ENCODE data around the gene ZNF222.

ZNF222 gene

DNA sequence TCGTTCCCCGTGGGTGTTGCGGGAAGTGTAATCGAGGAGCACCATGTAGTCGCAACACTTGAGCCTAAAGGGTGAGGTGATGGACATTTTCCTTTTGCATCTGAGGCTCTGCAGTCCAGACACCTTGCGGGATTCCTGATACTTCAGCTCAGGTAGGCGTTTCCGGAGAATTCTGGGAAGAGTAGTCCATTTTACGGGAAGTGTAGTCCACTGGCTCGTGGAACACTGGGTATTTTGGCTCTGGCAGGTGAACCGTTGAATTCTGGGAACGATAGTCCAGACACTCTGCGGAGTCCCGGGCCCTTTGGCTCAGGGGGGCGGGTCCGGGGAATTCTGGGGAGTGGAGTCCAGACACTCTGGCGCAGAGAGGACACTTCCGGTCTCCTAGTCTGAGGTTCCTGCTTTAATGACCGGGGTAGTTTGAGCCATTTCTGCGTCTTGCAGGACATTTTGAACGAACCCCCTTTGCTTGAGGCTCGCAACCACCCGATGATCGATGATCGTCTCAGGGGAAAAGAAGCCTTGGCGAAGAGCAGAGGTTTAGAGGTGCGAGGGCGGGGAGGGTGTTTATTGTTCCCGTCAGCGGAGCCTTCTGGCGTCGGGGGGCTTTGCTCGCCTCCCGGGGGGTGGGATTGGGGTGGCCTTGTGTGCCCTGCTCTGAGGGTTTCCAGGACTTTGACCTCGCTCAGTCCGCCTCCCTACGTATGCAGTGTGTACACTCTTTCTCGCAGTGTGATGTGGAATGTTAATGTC lies 26.6 kb downstream of the ZNF222 start, which contains the start of gene ZNF223:
Gene ZNF223 (plus strand): TSS at position 387 of the 753 bp plus-strand sequence. CDS start 3,141 bp downstream, outside the sequence.
- DNase-seq (ENCODE audit: low read depth in 2 of 2), result peak; percentile 26 to 46

DNA sequence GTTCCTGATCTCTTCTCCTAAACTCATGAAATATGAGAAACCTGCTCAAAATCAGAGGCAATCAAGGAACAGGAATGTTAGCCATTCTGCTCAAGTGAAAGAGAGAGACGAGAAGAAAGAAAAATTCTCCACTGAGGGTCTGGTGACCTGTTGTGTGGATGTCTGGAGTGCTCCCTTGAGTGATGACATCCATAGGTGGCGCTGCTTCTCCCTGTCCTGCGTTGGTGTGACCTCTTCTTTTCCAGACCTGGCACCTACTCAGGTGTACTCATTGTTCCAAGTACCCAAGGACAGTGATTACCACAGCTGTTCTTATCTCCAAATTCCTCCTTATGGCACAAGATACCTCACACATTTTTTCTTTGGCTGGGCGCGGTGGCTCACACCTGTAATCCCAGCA lies 30.7 kb downstream of the ZNF222 start:
- no peak for DNase-seq (ENCODE audit: low read depth in 2 of 2)

DNA sequence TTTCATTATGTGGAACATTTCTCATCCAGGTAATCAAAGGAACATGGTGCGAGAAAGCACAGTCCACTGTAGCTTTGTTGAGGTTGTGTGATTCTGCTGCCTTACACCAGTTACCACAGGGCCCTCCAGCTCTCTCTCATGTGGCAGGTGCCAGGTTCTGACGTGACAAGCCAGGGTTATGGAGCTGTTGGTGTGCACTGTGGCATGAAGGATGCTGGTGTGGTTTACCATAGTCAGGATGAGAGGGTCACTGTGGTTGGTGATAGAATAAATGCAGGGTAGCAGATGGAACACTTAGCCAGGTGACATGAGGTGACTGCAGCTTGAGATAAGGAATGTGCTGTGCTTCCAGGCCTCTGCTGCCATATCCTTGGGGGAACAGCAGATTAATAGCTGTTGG lies 34.0 kb downstream of the ZNF222 start:
- DNase-seq (ENCODE audit: low read depth in 2 of 2), result no peak

DNA sequence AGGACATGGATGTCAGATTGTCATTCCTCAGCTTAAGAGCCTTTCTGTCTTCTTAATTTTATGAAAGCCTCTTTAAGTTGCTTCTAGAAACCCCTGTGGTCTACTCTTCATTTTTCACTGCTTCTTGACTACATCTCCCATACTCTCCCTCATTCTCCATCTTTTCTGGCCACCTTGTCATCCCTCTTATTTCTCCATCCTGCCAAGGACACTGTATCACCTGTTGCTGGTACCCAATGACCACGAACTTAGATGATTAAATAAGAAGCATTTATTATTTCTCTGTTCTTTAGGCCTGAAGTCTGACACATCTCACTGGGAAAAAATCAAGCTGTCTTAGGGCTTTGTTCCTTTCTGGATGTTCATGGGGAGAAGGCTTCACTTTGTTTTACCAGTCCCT lies 35.9 kb downstream of the ZNF222 start:
- no peak for DNase-seq (ENCODE audit: low read depth in 2 of 2)

DNA sequence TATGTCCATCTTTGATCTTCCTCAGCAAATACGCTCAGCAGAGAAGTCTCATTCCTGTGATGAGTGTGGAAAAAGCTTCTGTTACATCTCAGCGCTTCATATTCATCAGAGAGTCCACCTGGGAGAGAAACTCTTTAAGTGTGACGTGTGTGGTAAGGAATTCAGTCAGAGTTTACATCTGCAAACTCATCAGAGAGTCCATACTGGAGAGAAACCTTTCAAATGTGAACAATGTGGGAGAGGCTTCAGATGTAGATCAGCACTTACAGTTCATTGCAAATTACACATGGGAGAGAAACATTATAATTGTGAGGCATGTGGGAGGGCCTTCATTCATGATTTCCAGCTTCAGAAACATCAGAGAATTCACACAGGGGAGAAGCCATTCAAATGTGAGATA lies 41.1 kb downstream of the ZNF222 start:
- DNase-seq (ENCODE audit: low read depth in 2 of 2), result no peak

DNA sequence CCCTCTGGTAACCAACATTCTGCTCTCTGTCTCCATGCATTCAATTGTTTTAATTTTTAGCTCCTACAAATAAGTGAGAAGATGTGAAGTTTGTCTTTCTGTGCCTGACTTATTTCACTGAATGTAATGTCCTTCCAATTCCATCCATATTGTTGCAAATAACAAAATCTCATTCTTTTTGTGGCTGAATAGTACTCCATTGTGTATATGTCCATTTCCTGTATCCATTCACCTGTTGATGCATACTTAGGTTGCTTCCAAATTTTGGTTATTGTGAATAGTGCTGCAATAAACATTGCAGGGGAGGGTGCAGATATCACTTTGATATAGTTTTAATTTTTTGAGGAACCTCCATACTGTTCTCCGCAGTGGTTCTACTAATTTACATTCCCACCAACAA lies 44.2 kb downstream of the ZNF222 start:
- no peak for DNase-seq (ENCODE audit: low read depth in 2 of 2)

DNA sequence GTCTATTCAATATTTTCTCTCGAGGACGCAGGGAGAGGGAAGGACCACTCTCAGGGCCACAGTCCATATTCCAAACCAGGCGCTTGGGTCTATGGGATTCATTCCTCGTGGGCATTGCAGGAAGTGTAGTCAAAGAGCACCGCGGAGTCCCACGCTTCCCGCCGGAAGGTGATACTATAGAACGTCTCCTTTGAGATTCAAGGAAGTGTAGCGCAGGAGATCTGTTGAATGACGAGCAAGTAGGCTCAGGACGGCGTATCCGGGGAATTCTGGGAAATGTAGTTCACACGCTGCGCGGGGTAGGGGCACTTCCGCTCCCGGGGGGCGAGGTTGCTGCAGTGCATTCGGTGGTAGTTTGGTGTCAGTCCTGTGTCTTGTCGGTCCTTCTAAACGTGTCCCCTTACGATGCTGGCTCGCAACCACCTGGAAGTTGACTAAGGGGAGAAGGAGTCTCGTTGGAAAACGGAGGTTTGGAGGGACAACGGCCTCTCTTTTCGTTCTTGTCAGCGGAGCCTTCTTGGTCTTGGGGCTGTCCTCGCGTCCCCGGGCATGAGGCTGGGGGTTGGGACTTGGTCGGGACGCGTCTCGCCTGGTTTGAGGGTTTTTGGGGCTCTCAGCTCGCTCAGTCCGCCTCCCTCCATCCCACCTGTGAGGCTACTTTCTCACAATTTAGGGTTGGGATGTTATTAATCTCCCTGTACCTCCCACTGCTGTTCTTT lies 46.8 kb downstream of the ZNF222 start, which contains the start of gene ZNF284:
Gene ZNF284 (plus strand): TSS at position 336 of the 719 bp plus-strand sequence. CDS start 4,231 bp downstream, outside the sequence.
- DNase-seq (ENCODE audit: low read depth in 2 of 2), result peak; percentile 71 to 74

DNA sequence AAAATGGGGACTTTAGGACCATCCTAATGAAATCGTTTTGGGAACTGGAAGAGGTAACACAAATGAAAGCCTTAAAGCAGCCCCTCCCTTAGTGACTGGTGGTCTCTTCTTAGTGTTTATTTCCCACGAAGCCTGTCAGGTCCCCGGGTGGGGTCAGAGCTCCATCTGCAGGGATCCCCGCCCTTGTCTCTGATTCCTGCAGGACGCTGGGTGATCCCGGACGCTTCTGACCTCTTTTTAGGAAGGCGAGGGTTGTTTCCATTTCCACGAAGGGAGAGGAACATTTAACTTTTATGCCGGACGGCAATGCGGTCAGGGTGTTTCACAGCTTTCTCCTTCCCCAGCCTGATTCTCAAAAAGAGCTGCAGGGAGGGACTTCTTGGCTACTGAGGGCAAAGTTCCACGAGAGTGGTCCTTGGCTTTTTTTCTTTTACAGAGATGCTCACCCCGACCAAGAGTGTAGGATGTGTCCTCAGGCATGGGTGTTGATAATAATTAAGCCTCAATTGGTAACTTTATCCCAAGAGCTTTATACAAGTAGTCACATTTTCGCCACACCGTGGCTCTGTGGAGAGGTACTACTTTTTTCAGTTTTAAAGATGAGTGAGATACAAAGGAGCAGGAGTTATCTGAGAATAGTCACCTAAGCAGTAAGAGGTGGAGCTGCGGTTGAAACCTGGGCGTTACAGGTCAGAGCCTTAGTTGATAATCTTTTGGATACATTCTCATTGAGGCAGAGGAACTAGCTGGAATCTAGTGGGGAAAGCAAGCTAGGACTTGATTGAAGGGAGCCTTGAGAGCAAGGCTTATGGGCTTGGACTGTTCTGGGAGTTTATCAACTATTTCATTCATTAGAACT lies 47.6 kb downstream of the ZNF222 start:
- no peak for DNase-seq (ENCODE audit: low read depth in 2 of 2)

DNA sequence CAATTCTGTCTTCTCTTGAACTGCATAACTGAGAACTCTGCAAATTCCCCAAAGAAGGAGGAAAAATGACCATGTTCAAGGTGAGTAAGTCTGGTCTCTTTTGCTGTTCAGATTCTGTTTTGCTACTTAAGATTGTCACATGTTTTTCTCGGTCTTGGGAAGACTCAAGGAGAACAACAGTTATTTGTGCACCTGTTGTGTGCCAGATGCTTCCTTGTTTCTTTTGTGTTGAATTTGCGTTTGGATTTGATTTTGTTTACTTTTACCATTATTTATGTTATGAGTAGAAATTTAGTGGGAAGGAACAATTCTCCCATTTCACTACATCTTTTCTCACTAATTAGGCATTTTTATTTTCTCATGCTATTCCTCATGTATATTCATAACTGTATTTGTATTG lies 51.1 kb downstream of the ZNF222 start:
- no peak for DNase-seq (ENCODE audit: low read depth in 2 of 2)

Measured in stimulated activated CD8-positive, alpha-beta memory T cell treated with anti-CD3 and anti-CD28 coated beads, Interleukin-15, amount 100 ng/mL, for 4 hours (primary cell).